ENCODE measurements around the gene ESF1. TPM values are rescaled to one million over a fixed set of nuclear protein-coding genes. Genes with fewer than 3 reads are reported as not detected.

ESF1 gene
- total and polyA plus RNA-seq, 2 donors (not counting 1 experiment from before 2014, with no cell fraction given) = 0.81 to 13.9 TPM

GRCh38 chr20:13723011-13723410 is 61.7 kb downstream of the ESF1 start:
- intact Hi-C loops (cut with micrococcal nuclease) = no loop called here
- Histone ChIP-seq H3K4me2 (replicated peaks; ENCODE audit: low read depth, low read length, poor library complexity, severe bottlenecking) (no peak overlapping the region), H3K36me3 (replicated peaks in 1 of 2; ENCODE audit: control extremely low read depth in 1 of 2, control insufficient read depth in 1 of 2, extremely low read depth in 1 of 2, insufficient read depth in 2 of 2, low read length in 1 of 2) (peaks cover 1 to 25% of the 10 kb centered on the region in 2 experiments), H4K20me1 (ENCODE audit: control insufficient read depth, insufficient read depth, low read length, poor library complexity, severe bottlenecking) (peaks cover 4% of the 10 kb centered on the region), H3K4me3 (ENCODE audit: control extremely low read depth in 1 of 5, extremely low read depth in 1 of 5, insufficient read depth in 1 of 5, low read depth in 2 of 5, low read length in 4 of 5) (no peak overlapping the region), H2AFZ (ENCODE audit: insufficient read depth, low read depth, low read length, poor library complexity, severe bottlenecking) (no peak overlapping the region), H3K4me1 (ENCODE audit: control insufficient read depth in 2 of 2, insufficient read depth in 2 of 2, low read length in 2 of 2) (no peaks in the 10 kb centered on the region), H3K79me2 (ENCODE audit: control insufficient read depth, insufficient read depth, low read length) (no peaks in the 10 kb centered on the region), H3K27ac (ENCODE audit: low read length in 2 of 2) (no peak overlapping the region), H3K27me3 (replicated peaks in 1 of 4; ENCODE audit: control extremely low read depth in 1 of 4, control insufficient read depth in 3 of 4, insufficient read depth in 4 of 4, low read length in 3 of 4) (no peaks in the 10 kb centered on the region), H3K9ac (ENCODE audit: low read length) (no peak overlapping the region), H3K9me3 (ENCODE audit: control extremely low read depth in 1 of 3, control insufficient read depth in 2 of 3, insufficient read depth in 1 of 3, low read length in 2 of 3) (no peaks in the 10 kb centered on the region)
- no peaks in the 10 kb centered on the region for H3K4me1 Mint-ChIP-seq
- TF ChIP-seq, protein P1, sequence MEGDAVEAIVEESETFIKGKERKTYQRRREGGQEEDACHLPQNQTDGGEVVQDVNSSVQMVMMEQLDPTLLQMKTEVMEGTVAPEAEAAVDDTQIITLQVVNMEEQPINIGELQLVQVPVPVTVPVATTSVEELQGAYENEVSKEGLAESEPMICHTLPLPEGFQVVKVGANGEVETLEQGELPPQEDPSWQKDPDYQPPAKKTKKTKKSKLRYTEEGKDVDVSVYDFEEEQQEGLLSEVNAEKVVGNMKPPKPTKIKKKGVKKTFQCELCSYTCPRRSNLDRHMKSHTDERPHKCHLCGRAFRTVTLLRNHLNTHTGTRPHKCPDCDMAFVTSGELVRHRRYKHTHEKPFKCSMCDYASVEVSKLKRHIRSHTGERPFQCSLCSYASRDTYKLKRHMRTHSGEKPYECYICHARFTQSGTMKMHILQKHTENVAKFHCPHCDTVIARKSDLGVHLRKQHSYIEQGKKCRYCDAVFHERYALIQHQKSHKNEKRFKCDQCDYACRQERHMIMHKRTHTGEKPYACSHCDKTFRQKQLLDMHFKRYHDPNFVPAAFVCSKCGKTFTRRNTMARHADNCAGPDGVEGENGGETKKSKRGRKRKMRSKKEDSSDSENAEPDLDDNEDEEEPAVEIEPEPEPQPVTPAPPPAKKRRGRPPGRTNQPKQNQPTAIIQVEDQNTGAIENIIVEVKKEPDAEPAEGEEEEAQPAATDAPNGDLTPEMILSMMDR (IDR thresholded peaks at IDR 0.05) = no peak
- no peak for TF ChIP-seq EZH2 (IDR thresholded peaks at IDR 0.05; ENCODE audit: borderline replicate concordance, insufficient read depth, low read depth, low read length, poor library complexity, severe bottlenecking)
- no peaks in the 10 kb centered on the region for H3K9me3 Mint-ChIP-seq (ENCODE audit: insufficient read depth)
- H3K27ac Mint-ChIP-seq = no peak overlapping the region
- ATAC-seq (ENCODE audit: low read depth) = no peak
- CTCF ChIA-PET = interaction anchor here (0.6 kb wide), 1 partner anchor 97 kb away, joined by 3 read pairs; no protein-coding TSS in a partner anchor
- no peaks in the 10 kb centered on the region for H3K27me3 Mint-ChIP-seq
- H3K4me3 Mint-ChIP-seq = no peak overlapping the region
- POLR2A ChIA-PET = no interaction called here
- no CpG with 5 or more reads among the region's 1 CpG for WGBS (ENCODE audit: insufficient coverage)
- no peak for DNase-seq

DNA sequence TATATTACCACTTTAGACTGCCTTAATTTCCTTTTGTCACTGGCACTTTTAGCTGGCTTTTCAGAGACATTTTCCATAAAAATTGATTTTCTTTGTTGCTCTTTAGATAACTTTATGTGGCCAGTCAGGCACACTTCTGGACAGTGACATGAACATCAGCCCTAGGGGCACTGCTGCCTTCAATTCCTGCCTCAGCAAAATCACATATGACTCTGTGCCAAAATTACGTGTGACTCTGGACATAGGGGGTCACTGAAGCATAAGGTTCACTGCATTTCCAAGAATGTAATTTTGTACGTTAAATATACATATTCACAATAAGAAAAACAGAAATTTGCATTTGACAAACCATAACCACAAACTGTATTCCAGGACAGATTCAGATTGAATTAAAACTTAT is 66.5 kb downstream of the ESF1 start:
- H3K4me1 Mint-ChIP-seq = no peaks in the 10 kb centered on the region

More for the DNA sequence above, 66.5 kb downstream of the ESF1 start:
- DNase-seq (no peak), ATAC-seq (ENCODE audit: low read depth) (no peak)
- POLR2A ChIA-PET = no interaction called here
- no peaks in the 10 kb centered on the region for H3K27me3 ChIP-seq (replicated peaks in 1 of 4; ENCODE audit: control extremely low read depth in 1 of 4, control insufficient read depth in 3 of 4, insufficient read depth in 4 of 4, low read length in 3 of 4)
- H3K27ac ChIP-seq (ENCODE audit: low read length in 2 of 2) = no peak overlapping the region
- H2AFZ ChIP-seq (ENCODE audit: insufficient read depth, low read depth, low read length, poor library complexity, severe bottlenecking) = no peak overlapping the region
- Mint-ChIP-seq H3K27ac (no peak overlapping the region), H3K27me3 (no peaks in the 10 kb centered on the region), H3K9me3 (ENCODE audit: insufficient read depth) (no peaks in the 10 kb centered on the region), H3K4me3 (no peak overlapping the region)
- CTCF ChIA-PET = interaction anchor here (1.2 kb wide), 1 partner anchor 54 kb away, joined by 3 read pairs; no protein-coding TSS in a partner anchor
- peaks cover 14 to 22% of the 10 kb centered on the region in 2 experiments for H3K36me3 ChIP-seq (replicated peaks in 1 of 2; ENCODE audit: control extremely low read depth in 1 of 2, control insufficient read depth in 1 of 2, extremely low read depth in 1 of 2, insufficient read depth in 2 of 2, low read length in 1 of 2)
- H3K9me3 ChIP-seq (ENCODE audit: control extremely low read depth in 1 of 3, control insufficient read depth in 2 of 3, insufficient read depth in 1 of 3, low read length in 2 of 3) = no peaks in the 10 kb centered on the region
- H4K20me1 ChIP-seq (ENCODE audit: control insufficient read depth, insufficient read depth, low read length, poor library complexity, severe bottlenecking) = peaks cover 4% of the 10 kb centered on the region
- TF ChIP-seq, protein P1 (IDR thresholded peaks at IDR 0.05) = no peak
- no peak for TF ChIP-seq EZH2 (IDR thresholded peaks at IDR 0.05; ENCODE audit: borderline replicate concordance, insufficient read depth, low read depth, low read length, poor library complexity, severe bottlenecking)
- no CpG with 5 or more reads among the region's 2 CpGs for WGBS (ENCODE audit: insufficient coverage)
- intact Hi-C loops (cut with micrococcal nuclease) = no loop called here
- H3K79me2 ChIP-seq (ENCODE audit: control insufficient read depth, insufficient read depth, low read length) = no peaks in the 10 kb centered on the region
- no peak overlapping the region for H3K4me2 ChIP-seq (replicated peaks; ENCODE audit: low read depth, low read length, poor library complexity, severe bottlenecking)
- H3K4me1 ChIP-seq (ENCODE audit: control insufficient read depth in 2 of 2, insufficient read depth in 2 of 2, low read length in 2 of 2) = no peaks in the 10 kb centered on the region
- no peak overlapping the region for H3K4me3 ChIP-seq (ENCODE audit: control extremely low read depth in 1 of 5, extremely low read depth in 1 of 5, insufficient read depth in 1 of 5, low read depth in 2 of 5, low read length in 4 of 5)
- H3K9ac ChIP-seq (ENCODE audit: low read length) = no peak overlapping the region
